HG02610 (cell line): ENCODE results near the gene EPHA6.

Experiments
- ATAC-seq: cut with Tn5 transposase; IDR thresholded peaks from one replicate; pipeline ENCODE4 v1.9.1; 2021; ENCODE audit warnings: mild to moderate bottlenecking, moderate library complexity; ENCODE audit not compliant: unreplicated experiment

EPHA6 gene

DNA sequence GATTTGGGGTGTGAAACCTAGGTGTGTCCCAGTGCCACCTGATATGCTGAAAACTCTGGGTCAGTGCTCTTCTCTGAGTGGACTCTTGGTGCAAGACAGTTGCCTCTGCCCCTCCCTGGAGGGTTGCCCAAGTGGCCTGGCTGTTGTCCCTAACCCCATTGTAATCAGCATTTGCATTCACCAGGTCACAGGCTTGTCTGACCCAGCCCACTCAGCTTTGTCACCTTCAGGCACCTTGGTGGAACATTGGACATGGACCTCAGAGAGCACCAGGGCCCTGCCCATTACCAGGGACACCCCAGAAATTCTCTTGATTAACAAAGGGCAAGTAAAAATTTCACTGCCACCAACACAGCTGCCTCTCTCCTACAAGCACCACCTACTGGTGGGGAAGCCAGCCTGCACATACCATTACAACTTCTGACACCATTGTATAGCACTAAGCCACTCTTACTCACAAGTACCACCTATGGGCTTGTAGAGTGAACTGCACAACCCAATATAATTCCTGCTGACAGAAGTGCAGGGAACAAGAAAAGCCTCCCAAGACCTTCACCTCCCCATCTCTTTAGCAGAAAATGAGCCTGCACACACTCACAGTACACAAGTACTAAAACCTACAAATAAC, 324.6 kb downstream of the EPHA6 start:
- ATAC-seq, result peak; percentile 58

DNA sequence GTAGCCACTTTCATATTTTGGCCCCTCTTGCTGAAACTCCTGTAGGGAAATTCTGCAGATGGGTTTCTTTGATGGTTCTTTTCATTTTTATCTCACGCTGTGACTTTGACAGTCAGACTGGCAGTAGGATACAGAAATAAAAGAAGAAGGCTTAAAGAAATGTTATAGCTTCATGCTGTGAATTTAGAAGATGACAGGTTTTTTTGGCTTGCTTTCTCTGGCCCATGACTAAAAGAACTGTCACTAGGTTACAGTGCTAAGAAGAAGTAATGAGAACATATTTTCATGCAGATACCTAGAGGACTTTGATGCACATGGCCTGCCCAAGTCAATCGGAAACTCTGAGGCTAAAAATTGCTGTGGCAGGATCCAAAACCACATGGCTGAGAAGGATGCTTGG, 334.5 kb downstream of the EPHA6 start:
- ATAC-seq, result no peak

DNA sequence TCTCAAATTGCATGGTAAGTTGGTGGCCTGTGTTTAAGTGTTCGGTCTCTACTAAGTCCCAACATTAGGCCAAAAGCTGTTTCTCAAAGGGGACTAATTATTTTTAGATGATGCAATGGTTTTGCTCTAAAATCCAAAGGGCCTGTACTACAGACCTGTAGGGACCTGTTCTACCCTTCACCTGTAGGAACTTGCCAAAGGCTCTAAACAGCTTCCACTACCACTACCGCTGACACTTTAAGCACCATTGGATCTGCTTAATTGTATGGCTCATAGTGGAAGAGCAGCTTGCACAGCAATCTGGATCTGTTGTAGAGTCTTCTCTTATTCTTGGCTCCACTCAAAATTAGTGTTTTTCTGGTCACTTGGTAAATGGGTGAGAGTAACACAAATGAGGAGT, 346.8 kb downstream of the EPHA6 start:
- ATAC-seq, result no peak

GRCh38 chr3:97177242-97177641, 362.8 kb downstream of the EPHA6 start:
- no peak for ATAC-seq

GRCh38 chr3:97181704-97182103, 367.3 kb downstream of the EPHA6 start:
- ATAC-seq, result no peak

GRCh38 chr3:97187771-97188170, 373.4 kb downstream of the EPHA6 start:
- ATAC-seq, result no peak

- no peak for ATAC-seq
Measured at GRCh38 chr3:97189835-97190234, 375.4 kb downstream of the EPHA6 start.

DNA sequence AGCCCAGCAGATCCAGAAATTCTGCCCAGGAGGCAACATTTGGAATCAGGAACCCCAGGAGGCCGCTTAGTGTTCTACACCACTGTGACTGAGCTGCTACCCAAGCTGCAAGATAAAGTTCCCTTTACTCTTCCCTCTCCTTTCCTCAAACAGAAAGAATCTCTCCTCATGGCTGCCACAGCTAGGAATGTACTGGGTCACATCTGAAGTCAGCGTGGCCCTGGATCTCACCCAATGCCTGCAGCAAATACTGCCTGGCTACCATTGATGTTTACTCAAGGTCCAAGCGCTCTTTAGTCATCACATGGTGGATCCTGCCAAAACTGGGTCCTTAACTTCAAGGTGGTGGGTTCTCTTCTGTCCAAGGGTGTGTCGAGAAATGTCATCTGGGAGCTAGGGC, 382.7 kb downstream of the EPHA6 start:
- no peak for ATAC-seq

DNA sequence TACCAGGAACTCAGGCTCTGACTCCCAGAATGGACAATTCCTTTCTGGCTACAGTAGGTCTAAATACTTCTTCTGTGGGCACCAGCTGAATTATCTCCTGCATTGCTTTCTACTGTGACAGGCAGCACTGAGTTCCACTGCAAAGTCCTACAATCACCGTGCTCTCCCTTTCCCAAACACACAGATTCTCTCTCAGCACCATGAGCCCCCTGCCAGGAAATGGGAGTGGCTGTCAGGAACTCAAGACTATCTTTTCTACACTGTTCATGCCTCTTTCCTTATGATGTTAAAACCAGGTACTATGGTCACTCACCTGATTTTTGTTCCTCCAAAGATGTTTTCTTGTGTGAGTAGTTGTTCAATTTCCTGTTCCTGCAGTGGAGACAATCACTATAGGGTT, 383.4 kb downstream of the EPHA6 start:
- ATAC-seq, result no peak

- ATAC-seq, result no peak
Measured at GRCh38 chr3:97200387-97200786, 386.0 kb downstream of the EPHA6 start.

GRCh38 chr3:97201814-97202213, 387.4 kb downstream of the EPHA6 start:
- no peak for ATAC-seq

DNA sequence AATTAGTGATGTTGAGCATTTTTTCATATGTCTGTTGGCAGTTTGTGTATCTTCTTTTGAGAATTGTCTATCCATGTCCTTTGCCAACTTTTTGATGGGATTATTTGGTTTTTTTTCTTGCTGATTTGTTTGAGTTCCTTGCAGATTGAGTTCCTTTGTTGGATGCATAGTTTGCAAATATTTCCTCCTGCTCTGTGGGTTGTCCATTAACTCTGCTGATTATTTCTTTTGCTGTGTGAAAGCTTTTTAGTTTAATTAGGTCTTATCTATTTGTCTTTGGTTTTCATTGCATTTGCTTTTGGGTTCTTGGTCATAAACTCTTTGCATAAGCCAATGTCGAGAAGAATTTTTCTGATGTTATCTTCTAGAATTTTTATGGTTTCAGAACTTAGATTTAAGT, 414.6 kb downstream of the EPHA6 start:
- no peak for ATAC-seq

DNA sequence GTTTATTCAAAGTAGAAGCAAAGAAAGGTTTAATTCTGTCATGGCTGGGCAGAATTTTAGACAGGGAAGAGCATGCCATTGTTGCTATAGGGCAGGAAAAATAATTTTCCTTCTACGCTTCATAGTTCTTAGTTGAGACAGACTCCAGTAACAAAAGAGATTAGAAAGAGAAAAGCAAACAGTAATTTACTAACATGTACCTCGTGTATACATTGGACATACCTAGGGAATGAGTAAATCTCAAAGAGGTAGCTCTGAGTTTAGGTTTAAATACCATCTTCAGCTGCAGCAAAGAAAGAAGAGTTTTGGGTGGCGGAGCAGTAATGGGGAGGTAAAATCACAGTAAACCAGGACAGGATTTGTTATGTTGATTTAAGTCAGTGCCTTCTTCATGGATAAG, 416.1 kb downstream of the EPHA6 start:
- ATAC-seq, result no peak

DNA sequence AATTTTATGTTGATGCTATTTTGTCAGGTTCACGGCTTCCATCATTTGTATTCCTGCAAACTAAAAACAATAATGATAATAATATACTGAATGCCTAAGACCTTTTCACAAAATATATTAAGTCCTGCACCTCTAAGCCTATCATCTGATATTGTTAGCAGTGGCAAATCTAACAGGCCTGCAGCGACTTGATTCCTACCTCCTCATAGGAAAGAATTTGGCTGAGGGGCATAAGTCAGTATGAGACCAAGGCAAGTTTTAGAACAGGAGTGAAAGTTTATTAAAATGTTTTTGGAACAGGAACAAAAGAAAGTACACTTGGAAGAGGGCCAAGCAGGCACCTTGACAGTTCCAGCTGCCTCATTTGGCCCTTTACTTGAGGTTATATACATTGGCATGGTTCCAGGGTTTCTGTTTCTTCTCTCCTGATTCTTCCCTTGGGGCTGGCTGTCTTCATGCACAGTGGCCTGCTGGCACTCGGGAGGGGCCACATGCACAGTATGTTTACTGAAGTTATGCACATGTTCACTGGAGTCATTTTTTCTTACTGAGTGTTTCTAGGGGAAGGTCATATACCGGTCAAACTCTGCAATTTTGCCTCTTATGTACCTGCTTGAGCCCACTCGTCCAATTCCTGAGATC, 418.1 kb downstream of the EPHA6 start:
- no peak for ATAC-seq

- ATAC-seq, result no peak
Measured at GRCh38 chr3:97235179-97235578, 420.8 kb downstream of the EPHA6 start.

DNA sequence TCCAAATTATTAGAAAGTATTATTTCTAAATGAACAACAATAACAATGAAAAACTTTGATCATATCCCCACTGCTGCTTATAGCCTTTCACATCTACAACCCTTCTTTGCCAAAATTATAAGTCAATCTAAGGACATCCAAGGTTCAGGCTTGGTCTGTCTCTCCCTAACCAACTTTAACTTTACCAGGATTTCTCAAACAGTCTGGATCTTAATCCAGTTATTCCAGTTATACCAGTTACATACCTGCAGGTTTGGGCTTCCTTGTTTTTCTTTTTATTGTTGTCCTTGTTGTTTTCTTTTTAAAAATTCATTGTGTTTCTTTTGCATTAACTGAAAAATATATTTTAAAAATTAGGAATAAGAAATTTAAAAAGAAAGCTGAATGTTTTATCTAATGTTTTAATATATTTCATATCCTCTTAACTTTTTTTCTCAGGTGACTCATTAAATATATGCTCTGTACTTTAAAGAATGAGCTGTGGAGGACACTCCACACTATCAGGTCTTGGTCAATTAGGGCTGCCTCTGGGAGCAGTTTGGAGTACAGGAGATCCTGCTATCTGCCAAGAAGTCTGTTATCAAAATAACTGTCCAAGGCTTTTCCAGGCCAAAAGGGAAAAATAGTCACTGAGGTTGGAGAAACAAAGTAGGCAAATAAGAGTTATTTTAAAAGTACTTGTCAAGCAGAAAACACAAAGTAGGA, 421.4 kb downstream of the EPHA6 start:
- ATAC-seq, result no peak

- ATAC-seq, result no peak
Measured at GRCh38 chr3:97241417-97241816, 427.0 kb downstream of the EPHA6 start.

GRCh38 chr3:97245201-97245910, 431.0 kb downstream of the EPHA6 start:
- no peak for ATAC-seq

- ATAC-seq, result no peak
Measured at GRCh38 chr3:97256060-97256459, 441.7 kb downstream of the EPHA6 start.

GRCh38 chr3:97257942-97258697, 443.7 kb downstream of the EPHA6 start:
- no peak for ATAC-seq

- ATAC-seq, result no peak
Measured at GRCh38 chr3:97259263-97259662, 444.9 kb downstream of the EPHA6 start.
